ENCODE data around the gene DNAI4. TPM values are rescaled to one million over a fixed set of nuclear protein-coding genes. Genes with fewer than 3 reads are reported as not detected.

DNAI4 gene
- total and polyA plus RNA-seq, 2 donors (not counting 1 experiment from before 2014, with no cell fraction given) = 0.30 to 2.7 TPM

GRCh38 chr1:66867501-66867900, 57.2 kb downstream of the DNAI4 start:
- Histone ChIP-seq H3K4me3 (ENCODE audit: control extremely low read depth in 1 of 5, extremely low read depth in 1 of 5, insufficient read depth in 1 of 5, low read depth in 2 of 5, low read length in 4 of 5) (no peak overlapping the region), H3K79me2 (ENCODE audit: control insufficient read depth, insufficient read depth, low read length) (no peaks in the 10 kb centered on the region), H3K4me2 (replicated peaks; ENCODE audit: low read depth, low read length, poor library complexity, severe bottlenecking) (no peak overlapping the region), H3K36me3 (replicated peaks in 1 of 2; ENCODE audit: control extremely low read depth in 1 of 2, control insufficient read depth in 1 of 2, extremely low read depth in 1 of 2, insufficient read depth in 2 of 2, low read length in 1 of 2) (no peaks in the 10 kb centered on the region), H3K9ac (ENCODE audit: low read length) (no peak overlapping the region), H3K4me1 (ENCODE audit: control insufficient read depth in 2 of 2, insufficient read depth in 2 of 2, low read length in 2 of 2) (no peaks in the 10 kb centered on the region), H3K9me3 (ENCODE audit: control extremely low read depth in 1 of 3, control insufficient read depth in 2 of 3, insufficient read depth in 1 of 3, low read length in 2 of 3) (no peaks in the 10 kb centered on the region), H2AFZ (ENCODE audit: insufficient read depth, low read depth, low read length, poor library complexity, severe bottlenecking) (no peak overlapping the region), H3K27ac (ENCODE audit: low read length in 2 of 2) (no peak overlapping the region), H4K20me1 (ENCODE audit: control insufficient read depth, insufficient read depth, low read length, poor library complexity, severe bottlenecking) (no peaks in the 10 kb centered on the region), H3K27me3 (replicated peaks in 1 of 4; ENCODE audit: control extremely low read depth in 1 of 4, control insufficient read depth in 3 of 4, insufficient read depth in 4 of 4, low read length in 3 of 4) (no peaks in the 10 kb centered on the region)
- no peak overlapping the region for H3K27ac Mint-ChIP-seq
- DNase-seq (no peak), ATAC-seq (ENCODE audit: low read depth) (no peak)
- intact Hi-C loops (cut with micrococcal nuclease) = no loop called here
- H3K4me1 Mint-ChIP-seq = no peaks in the 10 kb centered on the region
- no CpG with 5 or more reads among the region's 2 CpGs for WGBS (ENCODE audit: insufficient coverage)
- H3K4me3 Mint-ChIP-seq = no peak overlapping the region
- no peaks in the 10 kb centered on the region for H3K27me3 Mint-ChIP-seq
- no peaks in the 10 kb centered on the region for H3K9me3 Mint-ChIP-seq (ENCODE audit: insufficient read depth)
- TF ChIP-seq CTCF (IDR thresholded peaks at IDR 0.05) = no peak
- no peak for TF ChIP-seq EZH2 (IDR thresholded peaks at IDR 0.05; ENCODE audit: borderline replicate concordance, insufficient read depth, low read depth, low read length, poor library complexity, severe bottlenecking)
- ChIA-PET CTCF (no interaction called here), POLR2A (no interaction called here)

GRCh38 chr1:66860529-66860928, 64.1 kb downstream of the DNAI4 start:
- ATAC-seq (ENCODE audit: low read depth) (no peak), DNase-seq (no peak)
- intact Hi-C loops (cut with micrococcal nuclease) = no loop called here
- Histone ChIP-seq H3K9me3 (ENCODE audit: control extremely low read depth in 1 of 3, control insufficient read depth in 2 of 3, insufficient read depth in 1 of 3, low read length in 2 of 3) (no peaks in the 10 kb centered on the region), H2AFZ (ENCODE audit: insufficient read depth, low read depth, low read length, poor library complexity, severe bottlenecking) (no peak overlapping the region), H3K4me1 (ENCODE audit: control insufficient read depth in 2 of 2, insufficient read depth in 2 of 2, low read length in 2 of 2) (no peaks in the 10 kb centered on the region), H3K4me3 (ENCODE audit: control extremely low read depth in 1 of 5, extremely low read depth in 1 of 5, insufficient read depth in 1 of 5, low read depth in 2 of 5, low read length in 4 of 5) (no peak overlapping the region), H3K27me3 (replicated peaks in 1 of 4; ENCODE audit: control extremely low read depth in 1 of 4, control insufficient read depth in 3 of 4, insufficient read depth in 4 of 4, low read length in 3 of 4) (no peaks in the 10 kb centered on the region), H3K79me2 (ENCODE audit: control insufficient read depth, insufficient read depth, low read length) (no peaks in the 10 kb centered on the region), H3K9ac (ENCODE audit: low read length) (no peak overlapping the region), H4K20me1 (ENCODE audit: control insufficient read depth, insufficient read depth, low read length, poor library complexity, severe bottlenecking) (no peaks in the 10 kb centered on the region), H3K36me3 (replicated peaks in 1 of 2; ENCODE audit: control extremely low read depth in 1 of 2, control insufficient read depth in 1 of 2, extremely low read depth in 1 of 2, insufficient read depth in 2 of 2, low read length in 1 of 2) (no peaks in the 10 kb centered on the region), H3K27ac (ENCODE audit: low read length in 2 of 2) (no peak overlapping the region), H3K4me2 (replicated peaks; ENCODE audit: low read depth, low read length, poor library complexity, severe bottlenecking) (no peak overlapping the region)
- ChIA-PET CTCF (no interaction called here), POLR2A (no interaction called here)
- no peaks in the 10 kb centered on the region for H3K4me1 Mint-ChIP-seq
- H3K9me3 Mint-ChIP-seq (ENCODE audit: insufficient read depth) = no peaks in the 10 kb centered on the region
- H3K4me3 Mint-ChIP-seq = no peak overlapping the region
- 100% methylated on average over 2 of the region's 3 CpGs for WGBS (ENCODE audit: insufficient coverage)
- no peaks in the 10 kb centered on the region for H3K27me3 Mint-ChIP-seq
- no peak for TF ChIP-seq EZH2 (IDR thresholded peaks at IDR 0.05; ENCODE audit: borderline replicate concordance, insufficient read depth, low read depth, low read length, poor library complexity, severe bottlenecking)
- no peak overlapping the region for H3K27ac Mint-ChIP-seq

All from B cell (primary cell).